ENCODE results near the gene RHOBTB3.

- TF ChIP-seq CTCF (IDR thresholded peaks at IDR 0.05), result no peak
- TF ChIP-seq POLR2A (IDR thresholded peaks at IDR 0.05), result no peak
- no peak for TF ChIP-seq EP300 (IDR thresholded peaks at IDR 0.05)
- TF ChIP-seq POLR2AphosphoS5 (IDR thresholded peaks at IDR 0.05), result no peak
Measured at GRCh38 chr5:95708876-95709275, 22.3 kb upstream of the RHOBTB3 start.

Data from suprapubic skin (tissue), 4 donors.